RKO (cell line): Measurements from ENCODE around the gene PIEZO2.

Source experiments
- DNase-seq: peaks from one replicate; pipeline ENCODE4 v3.0.0-alpha.2; 2016; ENCODE audit warnings: low spot score

Gene PIEZO2

GRCh38 chr18:10739152-10739551, 410.2 kb downstream of the PIEZO2 start:
- no peak for DNase-seq

DNA sequence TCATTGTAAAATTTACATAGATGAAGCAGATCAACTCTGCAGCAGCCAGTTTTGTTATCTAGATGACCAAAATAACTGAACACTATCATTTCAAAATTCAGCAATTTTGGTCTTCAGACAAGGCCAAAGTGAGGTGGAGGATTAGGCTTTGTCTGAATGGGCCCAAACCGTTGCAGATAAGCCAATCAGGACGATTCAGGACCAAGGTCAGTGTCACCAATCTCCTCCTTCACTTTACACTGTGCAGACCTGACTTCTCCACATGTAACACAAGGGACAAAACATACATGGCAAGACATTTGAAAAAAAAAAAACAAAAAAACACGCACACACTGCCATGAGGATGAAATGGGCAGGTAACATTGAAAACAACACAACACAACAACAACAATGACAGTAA, 412.4 kb downstream of the PIEZO2 start:
- DNase-seq: peak; percentile 11

DNA sequence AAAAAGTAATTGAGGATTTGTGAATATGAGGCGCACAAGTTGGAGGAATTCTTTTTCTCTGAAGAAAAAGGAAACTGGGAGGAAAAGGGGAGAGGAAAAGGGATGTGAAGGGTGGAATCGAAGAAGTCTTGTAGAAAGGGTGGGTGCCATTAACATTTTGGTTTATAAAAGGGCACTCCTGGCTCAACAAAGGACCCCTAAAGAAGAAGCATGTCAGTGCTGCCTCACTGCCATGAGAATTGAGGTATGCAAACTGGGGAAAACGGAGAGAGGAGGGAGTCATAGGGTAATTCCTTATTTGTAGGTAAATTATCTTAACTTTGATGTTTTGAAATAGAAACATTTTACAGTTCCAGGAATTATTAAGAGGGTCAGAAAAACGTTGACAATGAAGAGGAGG, 416.4 kb downstream of the PIEZO2 start:
- no peak for DNase-seq

DNA sequence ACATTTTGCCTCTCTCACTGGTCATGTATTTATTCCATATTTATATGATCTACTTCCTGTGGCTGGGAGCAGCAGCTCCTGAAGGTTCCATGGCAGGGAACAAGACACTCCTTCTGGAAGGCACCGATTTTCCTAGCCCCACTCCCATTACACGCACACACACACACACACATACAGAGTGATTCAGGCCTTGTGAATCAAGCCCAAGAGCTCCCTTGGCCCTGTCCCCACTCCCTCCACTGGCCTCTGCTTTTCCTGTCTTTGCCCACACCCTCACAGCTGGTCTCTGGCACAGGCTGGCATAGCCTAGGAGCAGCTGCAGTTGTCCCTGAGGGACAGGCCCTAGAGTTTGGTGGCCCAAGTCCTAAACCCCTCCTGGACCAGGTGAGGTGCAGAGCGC, 421.9 kb downstream of the PIEZO2 start:
- no peak for DNase-seq

DNA sequence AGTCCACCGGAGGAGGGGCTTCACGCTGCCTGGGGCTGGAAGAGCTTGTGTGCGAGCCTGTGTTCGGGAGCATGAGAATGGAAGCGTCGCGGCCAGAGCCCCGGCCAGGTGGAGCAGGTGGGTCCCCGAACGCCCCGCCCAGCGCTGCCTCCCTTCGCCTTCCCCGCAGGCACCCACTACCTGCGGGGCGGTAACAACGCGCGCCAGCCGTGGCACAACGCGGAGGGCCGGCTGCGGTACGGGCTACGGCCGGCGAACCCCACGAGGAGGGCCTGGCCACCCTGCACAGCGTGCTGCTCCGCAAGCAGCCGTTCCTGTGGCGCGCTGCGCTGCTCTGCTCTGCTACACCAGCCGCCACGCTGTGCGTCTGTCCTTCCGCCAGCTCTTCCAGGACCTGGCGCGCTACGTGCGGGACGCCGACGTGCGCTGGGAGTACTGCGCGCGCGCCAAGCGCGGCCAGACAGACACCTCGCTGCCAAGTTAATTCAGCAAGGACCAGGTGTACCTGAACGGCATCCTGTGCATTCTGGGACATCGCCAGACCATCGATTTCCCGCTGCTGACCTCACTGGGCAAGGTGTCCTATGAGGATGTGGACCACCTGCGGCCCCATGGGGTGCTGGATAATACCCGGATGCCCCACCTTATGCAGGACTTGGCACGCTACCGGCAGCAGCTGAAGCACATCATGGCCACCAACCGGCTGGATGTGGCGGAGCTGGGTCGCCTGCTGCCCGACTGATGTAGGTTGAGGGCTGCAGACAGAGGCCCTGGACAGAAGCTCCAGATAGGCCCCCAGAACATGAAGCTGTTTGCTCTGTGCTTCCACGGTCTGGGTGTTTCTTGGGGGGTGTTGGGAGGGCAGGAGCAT, 422.9 kb downstream of the PIEZO2 start:
- no peak for DNase-seq

GRCh38 chr18:10724666-10725065, 424.7 kb downstream of the PIEZO2 start:
- no peak for DNase-seq

DNA sequence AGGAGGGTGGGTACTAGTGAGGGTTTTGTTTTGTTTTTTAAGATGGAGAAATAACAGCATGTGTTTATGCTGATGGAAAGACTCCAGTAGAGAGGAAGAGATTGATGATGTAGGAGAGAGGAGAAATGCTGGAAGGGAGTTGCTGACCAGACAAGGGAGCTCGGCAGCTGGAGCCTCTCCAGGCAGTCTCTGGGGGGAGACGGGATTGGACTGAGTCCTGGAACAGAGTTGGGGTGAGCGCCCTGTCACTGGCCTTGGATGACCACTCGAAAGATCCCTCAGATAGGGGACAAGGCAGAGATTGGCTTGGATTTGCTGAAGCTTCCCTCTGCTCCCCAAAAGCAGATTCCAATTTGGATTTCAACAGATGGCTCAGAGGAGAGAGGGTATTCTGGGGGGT, 425.9 kb downstream of the PIEZO2 start:
- DNase-seq: no peak

DNA sequence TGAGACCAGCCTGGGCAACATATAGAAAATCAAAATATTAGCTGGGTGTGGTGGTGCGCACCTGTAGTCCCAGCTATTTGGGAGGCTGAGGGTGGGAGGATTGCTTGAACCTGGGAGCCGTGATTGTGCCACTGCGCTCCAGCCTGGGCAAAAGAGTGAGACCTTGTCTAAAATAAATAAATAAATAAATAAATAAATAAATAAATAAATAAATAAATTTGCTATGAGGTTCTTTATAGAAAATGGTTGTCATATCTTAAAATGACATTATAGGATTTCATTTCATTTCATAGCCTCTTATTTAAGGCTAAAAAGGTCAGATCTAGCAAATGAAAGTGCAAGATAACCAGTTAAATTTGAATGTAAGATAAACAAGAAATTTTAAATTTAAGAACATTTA, 430.6 kb downstream of the PIEZO2 start:
- no peak for DNase-seq

DNA sequence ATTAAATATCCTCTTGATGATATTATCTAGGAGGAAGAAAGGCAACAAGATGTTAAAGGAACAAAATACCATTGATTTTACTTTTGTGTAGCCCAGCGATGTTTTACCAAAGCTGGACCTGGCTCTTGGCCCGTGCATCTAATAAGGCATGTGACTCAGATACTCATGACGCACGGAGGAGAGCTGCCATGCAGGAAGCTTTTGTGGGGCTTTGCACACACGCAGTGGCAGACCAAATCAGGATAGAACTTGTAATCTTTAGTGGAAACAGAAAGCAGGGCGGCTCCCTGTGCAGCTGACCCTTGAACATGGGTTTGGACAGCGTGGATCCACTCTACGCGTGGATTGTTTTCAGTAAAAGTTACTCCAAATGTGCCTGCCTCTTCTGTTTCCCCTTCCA, 433.6 kb downstream of the PIEZO2 start:
- DNase-seq: peak; percentile 70

DNA sequence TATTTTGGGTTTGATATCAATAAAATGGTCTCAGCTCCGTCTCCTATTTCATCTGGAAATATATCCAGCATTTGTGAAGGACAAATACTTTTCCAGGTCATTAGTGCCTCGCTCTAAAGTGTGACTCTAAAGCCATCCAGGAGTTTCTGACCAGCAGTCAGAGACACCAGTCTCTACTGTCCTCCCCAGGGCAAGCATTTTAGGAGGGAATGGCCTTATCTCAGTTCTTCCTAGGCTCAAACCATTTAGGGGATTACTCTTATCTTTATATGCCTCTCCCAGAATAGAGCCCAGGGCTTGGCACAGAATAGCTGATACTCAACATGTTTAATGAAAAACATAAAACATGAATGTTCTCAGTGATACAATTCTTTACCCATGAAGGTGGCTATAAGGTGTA, 436.0 kb downstream of the PIEZO2 start:
- no peak for DNase-seq

- DNase-seq: no peak
Observed at GRCh38 chr18:10707294-10707693, 442.1 kb downstream of the PIEZO2 start.

- no peak for DNase-seq
Observed at GRCh38 chr18:10705786-10706185, 443.6 kb downstream of the PIEZO2 start.

DNA sequence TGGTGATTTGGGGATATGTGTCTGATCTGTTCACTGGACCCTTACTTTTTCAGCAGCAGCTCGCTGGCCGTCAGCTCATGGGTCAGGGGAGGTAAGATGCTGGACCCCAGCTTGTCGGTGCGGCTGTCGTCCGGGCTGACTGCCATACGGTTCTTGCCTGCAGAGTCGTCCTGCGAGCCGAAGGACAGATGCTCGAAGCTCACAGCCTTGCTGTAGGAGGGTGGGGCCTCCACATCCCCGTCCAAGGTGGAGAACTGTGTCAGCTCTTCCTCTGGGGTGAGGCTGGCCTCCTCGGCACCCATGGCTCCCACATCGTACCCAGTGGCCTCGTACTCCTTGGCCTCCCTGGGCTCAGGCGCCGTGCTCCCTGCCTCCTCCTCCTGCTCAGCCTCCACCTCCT, 444.1 kb downstream of the PIEZO2 start:
- DNase-seq: no peak

DNA sequence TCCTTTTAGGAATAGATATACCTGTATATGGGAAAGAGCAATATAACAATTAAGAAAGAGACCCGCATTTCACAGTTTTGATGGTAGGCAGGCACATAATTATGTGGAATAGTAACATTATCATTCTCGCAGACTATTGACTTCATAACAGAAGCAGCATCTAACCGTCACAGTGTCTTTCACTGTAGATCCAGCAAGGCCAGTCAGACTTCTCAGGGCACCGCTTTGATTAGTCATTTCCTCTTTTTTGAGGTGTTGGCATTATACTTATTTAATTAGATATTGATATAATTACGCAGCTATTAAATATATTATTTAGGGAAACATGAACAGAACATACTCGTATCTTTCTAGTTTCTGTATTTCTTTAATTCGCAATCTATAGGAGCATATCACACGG, 447.2 kb downstream of the PIEZO2 start:
- DNase-seq: no peak

GRCh38 chr18:10690366-10690765, 459.0 kb downstream of the PIEZO2 start:
- DNase-seq: no peak

DNA sequence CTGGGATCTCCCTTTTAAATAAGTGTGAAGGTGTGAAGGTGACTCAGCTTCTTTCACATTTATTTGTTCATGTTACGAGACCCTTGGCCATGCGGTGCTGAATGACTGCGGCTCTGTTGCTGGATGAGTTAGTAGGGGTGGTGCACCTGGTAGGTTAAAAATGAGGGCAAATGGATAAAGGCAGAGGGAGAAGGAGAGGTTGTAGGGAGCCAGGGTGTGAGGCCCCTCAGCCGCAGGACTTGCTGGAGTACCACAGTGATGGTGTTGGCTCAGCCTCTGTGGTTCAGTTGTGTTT, 459.4 kb downstream of the PIEZO2 start:
- no peak for DNase-seq

GRCh38 chr18:10689236-10690034, 459.9 kb downstream of the PIEZO2 start:
- DNase-seq: no peak

DNA sequence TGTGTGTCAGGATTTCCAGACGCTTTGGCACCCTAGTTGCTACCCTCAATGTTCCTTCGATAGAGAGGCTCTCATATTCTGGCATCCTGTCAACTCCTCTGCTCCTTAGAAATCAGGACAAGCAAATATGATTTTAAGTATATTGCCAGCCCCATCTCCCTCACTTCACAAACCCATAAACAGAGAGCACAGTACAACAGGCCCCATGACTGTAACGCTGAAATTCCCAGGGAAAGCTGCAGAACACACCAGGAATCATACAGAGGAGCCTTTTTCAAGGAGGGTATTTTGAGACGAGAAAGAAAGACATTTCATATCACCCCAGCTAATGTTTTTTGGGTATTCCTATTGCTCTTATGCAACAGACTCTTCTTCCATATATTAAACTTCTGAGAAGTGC, 460.6 kb downstream of the PIEZO2 start:
- DNase-seq: no peak

GRCh38 chr18:10687161-10687925, 462.0 kb downstream of the PIEZO2 start:
- DNase-seq: no peak

DNA sequence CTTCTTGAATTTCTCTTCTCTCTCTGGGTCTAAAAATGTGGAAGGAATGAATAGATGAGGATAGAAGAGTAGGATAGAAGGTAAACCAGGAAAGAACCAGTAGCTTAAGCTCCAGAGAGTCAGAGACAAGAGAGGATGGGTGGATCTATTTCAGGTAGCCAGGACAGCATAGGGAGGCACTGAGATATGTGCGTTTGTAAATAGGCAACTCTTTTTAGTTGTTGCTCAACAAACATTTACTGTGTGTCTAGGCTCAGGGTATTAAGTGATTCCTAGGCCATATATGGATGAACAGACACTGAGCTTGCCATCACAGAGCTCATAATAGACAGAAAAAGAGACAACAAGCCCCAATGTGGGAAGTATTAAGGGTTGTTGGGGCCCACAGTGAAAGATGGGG, 463.1 kb downstream of the PIEZO2 start:
- DNase-seq: no peak

GRCh38 chr18:10685484-10685883, 463.9 kb downstream of the PIEZO2 start:
- no peak for DNase-seq

GRCh38 chr18:10682368-10682714, 467.0 kb downstream of the PIEZO2 start:
- no peak for DNase-seq
